Adrenal gland (tissue), 5 donors: Measurements from ENCODE around the gene GH2.
"Not testable (repeated sequence)": the region's sequence is repeated elsewhere in the genome, so short reads cannot be mapped to it uniquely, and the experiment has no call there.

Experiments
- POLR2A ChIP-seq, 2 donors: fragments of 450-650 bp; IDR thresholded peaks; one replicate each; pipeline ENCODE4 v1.6.1; 2017; ENCODE audit warnings: antibody characterized with exemption in 2 of 2, mild to moderate bottlenecking in 2 of 2, moderate library complexity in 1 of 2
- TF ChIP-seq, protein P1 (sequence below), 6 experiments: fragments of 450-650 bp in 4 of 6; fragments of 200-600 bp in 2 of 6; sonication (generic) in 1 of 6; IDR thresholded peaks; 1 replicate in 5 of 6; 2 replicates in 1 of 6; pipeline versions ENCODE4 v1.5.1 to v1.8.0; 2016 to 2021; ENCODE audit warnings: antibody characterized with exemption in 6 of 6, mild to moderate bottlenecking in 2 of 6, moderate library complexity in 1 of 6
- donor health status: DM: no; HTN: no; CAD: no.

DNA sequence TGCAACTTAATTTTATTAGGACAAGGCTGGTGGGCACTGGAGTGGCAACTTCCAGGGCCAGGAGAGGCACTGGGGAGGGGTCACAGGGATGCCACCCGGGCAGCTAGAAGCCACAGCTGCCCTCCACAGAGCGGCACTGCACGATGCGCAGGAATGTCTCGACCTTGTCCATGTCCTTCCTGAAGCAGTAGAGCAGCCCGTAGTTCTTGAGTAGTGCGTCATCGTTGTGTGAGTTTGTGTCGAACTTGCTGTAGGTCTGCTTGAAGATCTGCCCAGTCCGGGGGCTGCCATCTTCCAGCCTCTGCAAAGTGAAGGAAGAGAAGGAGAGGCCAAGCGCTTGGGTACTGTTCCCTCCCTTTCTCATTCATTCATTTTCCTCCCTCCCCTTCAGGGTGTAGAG lies 35.5 kb upstream of the GH2 start:
- TF ChIP-seq, protein P1, sequence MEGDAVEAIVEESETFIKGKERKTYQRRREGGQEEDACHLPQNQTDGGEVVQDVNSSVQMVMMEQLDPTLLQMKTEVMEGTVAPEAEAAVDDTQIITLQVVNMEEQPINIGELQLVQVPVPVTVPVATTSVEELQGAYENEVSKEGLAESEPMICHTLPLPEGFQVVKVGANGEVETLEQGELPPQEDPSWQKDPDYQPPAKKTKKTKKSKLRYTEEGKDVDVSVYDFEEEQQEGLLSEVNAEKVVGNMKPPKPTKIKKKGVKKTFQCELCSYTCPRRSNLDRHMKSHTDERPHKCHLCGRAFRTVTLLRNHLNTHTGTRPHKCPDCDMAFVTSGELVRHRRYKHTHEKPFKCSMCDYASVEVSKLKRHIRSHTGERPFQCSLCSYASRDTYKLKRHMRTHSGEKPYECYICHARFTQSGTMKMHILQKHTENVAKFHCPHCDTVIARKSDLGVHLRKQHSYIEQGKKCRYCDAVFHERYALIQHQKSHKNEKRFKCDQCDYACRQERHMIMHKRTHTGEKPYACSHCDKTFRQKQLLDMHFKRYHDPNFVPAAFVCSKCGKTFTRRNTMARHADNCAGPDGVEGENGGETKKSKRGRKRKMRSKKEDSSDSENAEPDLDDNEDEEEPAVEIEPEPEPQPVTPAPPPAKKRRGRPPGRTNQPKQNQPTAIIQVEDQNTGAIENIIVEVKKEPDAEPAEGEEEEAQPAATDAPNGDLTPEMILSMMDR (IDR thresholded peaks at IDR 0.05) = not testable (repeated sequence)
- not testable (repeated sequence) for TF ChIP-seq POLR2A (IDR thresholded peaks at IDR 0.05)
